ENCODE results near the gene PEX14. TPM values are rescaled to one million over a fixed set of nuclear protein-coding genes. Genes with fewer than 3 reads are reported as not detected.

PEX14 gene
- total and polyA plus RNA-seq, 10 of the 15 experiments (the other 5 are each of a cell fraction or from before 2014, with no cell fraction given), result 1.4 to 23.2 (median 12.0) TPM

GRCh38 chr1:10639011-10639774, 164.4 kb downstream of the PEX14 start:
- POLR2A ChIA-PET, result no interaction called here
- CTCF ChIA-PET, result no interaction called here
- Histone ChIP-seq H3K4me3 (no peak overlapping the region), H2AFZ (ENCODE audit: control insufficient read depth, low read depth, low read length) (no peak overlapping the region), H4K20me1 (ENCODE audit: control insufficient read depth, insufficient read depth) (no peaks in the 10 kb centered on the region), H3K36me3 (ENCODE audit: control insufficient read depth in 2 of 2, insufficient read depth in 2 of 2, low read length in 1 of 2) (no peaks in the 10 kb centered on the region), H3K4me2 (ENCODE audit: control insufficient read depth, insufficient read depth) (no peak overlapping the region), H3K9ac (ENCODE audit: control insufficient read depth, insufficient read depth, low read length) (no peak overlapping the region), H3K9me3 (replicated peaks; ENCODE audit: control insufficient read depth, insufficient read depth, low read length) (no peaks in the 10 kb centered on the region), H3K27me3 (replicated peaks in 1 of 2; ENCODE audit: control insufficient read depth in 2 of 2, insufficient read depth in 2 of 2, low read length in 1 of 2) (no peaks in the 10 kb centered on the region), H3K4me1 (ENCODE audit: control insufficient read depth, insufficient read depth, low read length) (no peaks in the 10 kb centered on the region), H3K27ac (ENCODE audit: control insufficient read depth, insufficient read depth) (no peak overlapping the region), H3K79me2 (ENCODE audit: control insufficient read depth, insufficient read depth, low read length) (no peaks in the 10 kb centered on the region)
- 99% methylated on average over 45 of the region's 108 CpGs for WGBS (ENCODE audit: insufficient coverage, insufficient replicate concordance, low lambda C conversion rate, missing lambda C conversion rate)
- intact Hi-C loops (cut with micrococcal nuclease; ENCODE audit: unreplicated experiment) (no loop called here), in situ Hi-C loops (cut with MboI) (no loop called here)
- BruUV-seq (replicated peaks), result no TSS peak
- no peak for TF ChIP-seq MYC (IDR thresholded peaks at IDR 0.05; ENCODE audit: insufficient read depth, insufficient read length, insufficient replicate concordance, low read length, severe bottlenecking)
- no peak for TF ChIP-seq LARP7 (IDR thresholded peaks at IDR 0.05)
- no peak for TF ChIP-seq NR2F1 (conservative IDR thresholded peaks at IDR 0.05)
- TF ChIP-seq BACH1 (IDR thresholded peaks at IDR 0.05; ENCODE audit: borderline replicate concordance), result no peak
- SMC1A ChIA-PET (ENCODE audit: uncharacterized antibody, unreplicated experiment), result no interaction called here
- ATAC-seq (no peak), FAIRE-seq (no peak), DNase-seq (ENCODE audit: low read depth, low spot score) (no peak)
- RAD21 ChIA-PET (ENCODE audit: unreplicated experiment), result no interaction called here

- Histone ChIP-seq H3K4me3 (no peak overlapping the region), H3K27ac (ENCODE audit: control insufficient read depth, insufficient read depth) (no peak overlapping the region), H3K4me1 (ENCODE audit: control insufficient read depth, insufficient read depth, low read length) (no peaks in the 10 kb centered on the region), H2AFZ (ENCODE audit: control insufficient read depth, low read depth, low read length) (no peak overlapping the region), H3K9me3 (replicated peaks; ENCODE audit: control insufficient read depth, insufficient read depth, low read length) (no peaks in the 10 kb centered on the region), H3K9ac (ENCODE audit: control insufficient read depth, insufficient read depth, low read length) (no peak overlapping the region), H3K36me3 (ENCODE audit: control insufficient read depth in 2 of 2, insufficient read depth in 2 of 2, low read length in 1 of 2) (no peaks in the 10 kb centered on the region), H3K79me2 (ENCODE audit: control insufficient read depth, insufficient read depth, low read length) (no peaks in the 10 kb centered on the region), H3K27me3 (replicated peaks in 1 of 2; ENCODE audit: control insufficient read depth in 2 of 2, insufficient read depth in 2 of 2, low read length in 1 of 2) (no peaks in the 10 kb centered on the region), H3K4me2 (ENCODE audit: control insufficient read depth, insufficient read depth) (no peak overlapping the region), H4K20me1 (ENCODE audit: control insufficient read depth, insufficient read depth) (no peaks in the 10 kb centered on the region)
- BruUV-seq (replicated peaks), result no TSS peak
- RAD21 ChIA-PET (ENCODE audit: unreplicated experiment), result no interaction called here
- ATAC-seq (no peak), FAIRE-seq (no peak), DNase-seq (ENCODE audit: low read depth, low spot score) (no peak)
- intact Hi-C loops (cut with micrococcal nuclease; ENCODE audit: unreplicated experiment) (no loop called here), in situ Hi-C loops (cut with MboI) (no loop called here)
- POLR2A ChIA-PET, result no interaction called here
- SMC1A ChIA-PET (ENCODE audit: uncharacterized antibody, unreplicated experiment), result no interaction called here
- CTCF ChIA-PET, result no interaction called here
- 91% methylated on average over 42 of the region's 45 CpGs for WGBS (ENCODE audit: insufficient coverage, insufficient replicate concordance, low lambda C conversion rate, missing lambda C conversion rate)
- TF ChIP-seq HSF1 (IDR thresholded peaks at IDR 0.05; ENCODE audit: low read depth, low read length), result no peak
- no peak for TF ChIP-seq NFIC (IDR thresholded peaks at IDR 0.05; ENCODE audit: low read depth, low read length)
- no peak for TF ChIP-seq NBN (IDR thresholded peaks at IDR 0.05)
- TF ChIP-seq IRF4 (IDR thresholded peaks at IDR 0.05; ENCODE audit: low read depth, low read length), result no peak
- no peak for TF ChIP-seq EED (IDR thresholded peaks at IDR 0.05; ENCODE audit: low read depth)
- no peak for TF ChIP-seq ASH2L (IDR thresholded peaks at IDR 0.05; ENCODE audit: borderline replicate concordance, low read depth)
- TF ChIP-seq CBX5 (IDR thresholded peaks at IDR 0.05; ENCODE audit: low read depth), result no peak
- TF ChIP-seq ZNF622 (IDR thresholded peaks at IDR 0.05), result no peak
- TF ChIP-seq PKNOX1 (IDR thresholded peaks at IDR 0.05), result no peak
- no peak for TF ChIP-seq KDM1A (IDR thresholded peaks at IDR 0.05; ENCODE audit: borderline replicate concordance)
These were observed 165.2 kb downstream of the PEX14 start for GRCh38 chr1:10639775-10640578.
